HG02938 (cell line): ENCODE data around the gene DGCR2.
"Not testable (repeated sequence)": the region's sequence is repeated elsewhere in the genome, so short reads cannot be mapped to it uniquely, and the experiment has no call there.

Experiments
- ATAC-seq: cut with Tn5 transposase; IDR thresholded peaks from one replicate; pipeline ENCODE4 v1.9.1; 2021; ENCODE audit warnings: mild to moderate bottlenecking, moderate library complexity; ENCODE audit not compliant: unreplicated experiment

Gene DGCR2

GRCh38 chr22:19122143-19122751 lies at the start of gene DGCR2:
Gene DGCR2 (minus strand): TSS chr22:19122412. CDS start chr22:19122206, 206 bp downstream.
- peak; percentile 80 for ATAC-seq

- ATAC-seq, result no peak
Observed at GRCh38 chr22:19169947-19170318, 47.7 kb upstream of the DGCR2 start.

GRCh38 chr22:19169002-19169946 lies 47.1 kb upstream of the DGCR2 start:
- ATAC-seq, result no peak

GRCh38 chr22:19168088-19168890 lies 46.1 kb upstream of the DGCR2 start:
- ATAC-seq, result no peak

GRCh38 chr22:19167106-19167869 lies 45.1 kb upstream of the DGCR2 start:
- no peak for ATAC-seq

GRCh38 chr22:19166421-19166820 lies 44.2 kb upstream of the DGCR2 start:
- no peak for ATAC-seq

- no peak for ATAC-seq
Observed at GRCh38 chr22:19164425-19164824, 42.2 kb upstream of the DGCR2 start.

- ATAC-seq, result not testable (repeated sequence)
Observed at GRCh38 chr22:19158649-19159048, 36.4 kb upstream of the DGCR2 start.

- ATAC-seq, result not testable (repeated sequence)
Observed at GRCh38 chr22:19156109-19156508, 33.9 kb upstream of the DGCR2 start.

GRCh38 chr22:19152942-19153883 lies 31.0 kb upstream of the DGCR2 start:
- no peak for ATAC-seq

- no peak for ATAC-seq
Observed at GRCh38 chr22:19151329-19152191, 29.3 kb upstream of the DGCR2 start.

GRCh38 chr22:19150482-19151328 lies 28.5 kb upstream of the DGCR2 start:
- no peak for ATAC-seq

GRCh38 chr22:19149991-19150390 lies 27.8 kb upstream of the DGCR2 start, which contains the start of gene GSC2:
Gene GSC2 (minus strand): TSS chr22:19150292. CDS start chr22:19150283, 9 bp downstream.
- no peak for ATAC-seq

- ATAC-seq, result no peak
Observed at GRCh38 chr22:19149047-19149883, 27.1 kb upstream of the DGCR2 start.

GRCh38 chr22:19148417-19149046 lies 26.3 kb upstream of the DGCR2 start:
- no peak for ATAC-seq

- no peak for ATAC-seq
Observed at GRCh38 chr22:19147195-19147780, 25.1 kb upstream of the DGCR2 start.
